GM19438 (cell line): Measurements from ENCODE around the gene WFDC5.
"Not testable (repeated sequence)": the region's sequence is repeated elsewhere in the genome, so short reads cannot be mapped to it uniquely, and the experiment has no call there.

Experiments used
- ATAC-seq: cut with Tn5 transposase; IDR thresholded peaks from one replicate; pipeline ENCODE4 v1.9.1; 2021; ENCODE audit warnings: low read depth; ENCODE audit not compliant: unreplicated experiment

Gene WFDC5

GRCh38 chr20:45114465-45115385, at the start of gene WFDC5:
Gene WFDC5 (minus strand): TSS chr20:45115174. CDS start chr20:45115083, 91 bp downstream.
- no peak for ATAC-seq

GRCh38 chr20:45163083-45163803, 48.3 kb upstream of the WFDC5 start:
- ATAC-seq: no peak

GRCh38 chr20:45157962-45158361, 43.0 kb upstream of the WFDC5 start:
- ATAC-seq: no peak

- ATAC-seq: no peak
Measured at GRCh38 chr20:45156713-45157112, 41.7 kb upstream of the WFDC5 start.

GRCh38 chr20:45154794-45155193, 39.8 kb upstream of the WFDC5 start:
- not testable (repeated sequence) for ATAC-seq

GRCh38 chr20:45154183-45154582, 39.2 kb upstream of the WFDC5 start:
- ATAC-seq: no peak

- ATAC-seq: no peak
Measured at GRCh38 chr20:45153752-45154151, 38.8 kb upstream of the WFDC5 start.

- no peak for ATAC-seq
Measured at GRCh38 chr20:45153147-45153546, 38.2 kb upstream of the WFDC5 start.

- ATAC-seq: no peak
Measured at GRCh38 chr20:45152405-45152804, 37.4 kb upstream of the WFDC5 start.

GRCh38 chr20:45149062-45149461, 34.1 kb upstream of the WFDC5 start:
- no peak for ATAC-seq

- ATAC-seq: no peak
Measured at GRCh38 chr20:45140836-45141235, 25.9 kb upstream of the WFDC5 start.

GRCh38 chr20:45139733-45140375, 24.9 kb upstream of the WFDC5 start:
- not testable (repeated sequence) for ATAC-seq

- no peak for ATAC-seq
Measured at GRCh38 chr20:45138561-45139300, 23.8 kb upstream of the WFDC5 start.

GRCh38 chr20:45136911-45137310, 21.9 kb upstream of the WFDC5 start:
- ATAC-seq: no peak

- ATAC-seq: no peak
Measured at GRCh38 chr20:45128099-45128498, 13.1 kb upstream of the WFDC5 start.

GRCh38 chr20:45124365-45124764, 9.4 kb upstream of the WFDC5 start, which contains the start of gene WFDC12:
Gene WFDC12 (minus strand): TSS chr20:45124465. CDS start chr20:45124447, 18 bp downstream.
- ATAC-seq: no peak

- no peak for ATAC-seq
Measured at GRCh38 chr20:45121388-45121787, 6.4 kb upstream of the WFDC5 start.

GRCh38 chr20:45119556-45120266, 4.7 kb upstream of the WFDC5 start:
- ATAC-seq: no peak

GRCh38 chr20:45118028-45118427, 3.1 kb upstream of the WFDC5 start:
- ATAC-seq: no peak

- no peak for ATAC-seq
Measured at GRCh38 chr20:45117581-45117980, 2.6 kb upstream of the WFDC5 start.
